Gastrocnemius medialis (tissue), 4 donors: ENCODE results near the gene NELFB.

Source experiments
- POLR2A ChIP-seq, 2 donors: fragments of 450-650 bp; IDR thresholded peaks; one replicate each; pipeline ENCODE4 v1.6.1; 2017; ENCODE audit warnings: antibody characterized with exemption in 2 of 2, mild to moderate bottlenecking in 2 of 2, moderate library complexity in 2 of 2
- TF ChIP-seq, protein P1 (sequence below), 5 experiments: fragments of 450-650 bp in 3 of 5; fragments of 200-600 bp in 2 of 5; sonication (generic) in 2 of 5; IDR thresholded peaks in 4 of 5; conservative IDR thresholded peaks in 1 of 5; 1 replicate in 4 of 5; 2 replicates in 1 of 5; pipeline ENCODE4 v1.5.1; 2016 to 2019; ENCODE audit warnings: antibody characterized with exemption in 5 of 5, mild to moderate bottlenecking in 3 of 5, moderate library complexity in 3 of 5

DNA sequence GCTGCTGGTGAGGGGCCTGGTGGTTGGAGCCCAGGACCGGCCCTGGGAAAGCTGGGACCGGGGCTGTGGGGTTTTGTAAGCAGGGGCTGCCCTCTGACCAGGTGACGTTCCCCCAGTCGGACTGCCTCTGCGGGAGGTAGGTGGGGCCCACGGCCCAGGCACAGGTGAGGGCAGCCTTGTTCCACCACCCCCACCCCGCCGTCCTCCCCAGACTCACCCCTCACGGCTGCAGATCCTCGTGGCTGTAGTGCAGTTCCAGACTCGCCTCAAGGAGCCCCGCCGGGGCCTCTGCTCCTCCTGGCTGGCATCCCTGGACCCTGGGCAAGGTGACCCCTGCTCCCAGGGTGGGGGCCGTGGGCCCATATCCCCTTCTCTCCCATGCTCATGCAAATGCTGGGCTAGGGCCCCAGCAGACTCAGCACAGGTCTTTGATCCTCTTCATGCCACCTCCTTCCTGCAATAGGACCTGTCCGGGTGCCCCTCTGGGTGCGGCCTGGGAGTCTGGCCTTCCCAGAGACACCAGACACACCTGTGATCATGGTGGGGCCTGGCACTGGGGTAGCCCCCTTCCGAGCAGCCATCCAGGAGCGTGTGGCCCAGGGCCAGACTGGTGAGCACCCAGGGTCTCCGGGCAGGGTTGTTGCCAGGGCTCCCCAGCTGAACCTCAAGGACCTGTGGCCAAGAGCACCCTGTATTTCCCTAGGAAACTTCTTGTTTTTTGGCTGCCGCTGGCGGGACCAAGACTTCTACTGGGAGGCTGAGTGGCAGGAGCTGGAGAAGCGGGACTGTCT is 39.7 kb upstream of the NELFB start:
- TF ChIP-seq POLR2A (IDR thresholded peaks at IDR 0.05) = no peak
- TF ChIP-seq, protein P1, sequence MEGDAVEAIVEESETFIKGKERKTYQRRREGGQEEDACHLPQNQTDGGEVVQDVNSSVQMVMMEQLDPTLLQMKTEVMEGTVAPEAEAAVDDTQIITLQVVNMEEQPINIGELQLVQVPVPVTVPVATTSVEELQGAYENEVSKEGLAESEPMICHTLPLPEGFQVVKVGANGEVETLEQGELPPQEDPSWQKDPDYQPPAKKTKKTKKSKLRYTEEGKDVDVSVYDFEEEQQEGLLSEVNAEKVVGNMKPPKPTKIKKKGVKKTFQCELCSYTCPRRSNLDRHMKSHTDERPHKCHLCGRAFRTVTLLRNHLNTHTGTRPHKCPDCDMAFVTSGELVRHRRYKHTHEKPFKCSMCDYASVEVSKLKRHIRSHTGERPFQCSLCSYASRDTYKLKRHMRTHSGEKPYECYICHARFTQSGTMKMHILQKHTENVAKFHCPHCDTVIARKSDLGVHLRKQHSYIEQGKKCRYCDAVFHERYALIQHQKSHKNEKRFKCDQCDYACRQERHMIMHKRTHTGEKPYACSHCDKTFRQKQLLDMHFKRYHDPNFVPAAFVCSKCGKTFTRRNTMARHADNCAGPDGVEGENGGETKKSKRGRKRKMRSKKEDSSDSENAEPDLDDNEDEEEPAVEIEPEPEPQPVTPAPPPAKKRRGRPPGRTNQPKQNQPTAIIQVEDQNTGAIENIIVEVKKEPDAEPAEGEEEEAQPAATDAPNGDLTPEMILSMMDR (IDR thresholded peaks at IDR 0.05 in 4 of 5, conservative IDR thresholded peaks at IDR 0.05 in 1 of 5) = no peak
